ENCODE results near the gene CDH7. TPM values are rescaled to one million over a fixed set of nuclear protein-coding genes. Genes with fewer than 3 reads are reported as not detected.

CDH7 gene
- total RNA-seq, 2 experiments from 2014 or later = not detected

DNA sequence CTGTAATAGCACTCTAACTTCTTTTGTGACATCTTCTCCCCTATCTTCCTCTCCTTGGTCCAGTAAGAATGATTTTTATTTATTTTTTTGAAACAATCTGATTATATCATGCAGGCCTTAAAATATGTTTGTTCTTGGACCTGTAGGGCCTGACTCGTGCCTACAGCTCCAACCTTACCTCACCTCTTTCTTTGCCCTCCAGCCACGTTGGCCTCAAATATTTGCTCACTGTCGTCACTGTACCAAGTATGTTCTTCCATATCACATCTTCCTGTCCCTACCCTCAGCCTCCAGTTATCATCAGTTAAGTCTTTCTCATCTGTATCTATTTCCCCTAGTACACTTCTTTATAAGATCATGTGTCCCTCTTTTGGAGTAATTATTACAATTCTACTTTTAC, 125.5 kb downstream of the CDH7 start:
- no peak for DNase-seq
- H3K27me3 Mint-ChIP-seq = no peaks in the 10 kb centered on the region
- no peak overlapping the region for H3K4me3 Mint-ChIP-seq
- no peaks in the 10 kb centered on the region for H3K36me3 Mint-ChIP-seq (ENCODE audit: low read depth)
- ChIA-PET POLR2A (no interaction called here), CTCF (no interaction called here)
- no peak overlapping the region for H3K27ac Mint-ChIP-seq
- peaks cover 2% of the 10 kb centered on the region for H3K9me3 Mint-ChIP-seq
- no peaks in the 10 kb centered on the region for H3K4me1 Mint-ChIP-seq

DNA sequence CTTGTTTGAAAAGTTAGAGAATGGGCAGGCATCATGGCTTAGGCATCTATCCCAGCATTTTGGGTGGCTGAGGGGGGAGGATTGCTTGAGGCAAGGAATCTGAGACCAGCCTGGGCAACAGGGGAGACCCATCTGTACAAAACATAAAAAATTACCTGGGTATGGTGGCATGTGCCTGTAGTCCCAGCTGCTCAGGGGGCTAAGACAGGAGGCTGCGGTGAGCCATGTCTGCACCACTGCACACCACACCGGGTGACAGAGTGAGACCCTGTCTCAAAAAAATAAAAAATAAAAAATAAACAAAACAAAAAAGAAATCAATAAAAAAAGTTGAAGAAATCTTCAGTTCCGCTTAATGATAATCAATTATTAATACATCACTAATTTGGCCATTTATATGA, 146.5 kb downstream of the CDH7 start:
- ChIA-PET POLR2A (no interaction called here), CTCF (no interaction called here)
- H3K27ac Mint-ChIP-seq = no peak overlapping the region
- no peak overlapping the region for H3K4me3 Mint-ChIP-seq
- no peaks in the 10 kb centered on the region for H3K9me3 Mint-ChIP-seq
- no peaks in the 10 kb centered on the region for H3K4me1 Mint-ChIP-seq
- no peak for DNase-seq
- no peaks in the 10 kb centered on the region for H3K36me3 Mint-ChIP-seq (ENCODE audit: low read depth)
- no peaks in the 10 kb centered on the region for H3K27me3 Mint-ChIP-seq

DNA sequence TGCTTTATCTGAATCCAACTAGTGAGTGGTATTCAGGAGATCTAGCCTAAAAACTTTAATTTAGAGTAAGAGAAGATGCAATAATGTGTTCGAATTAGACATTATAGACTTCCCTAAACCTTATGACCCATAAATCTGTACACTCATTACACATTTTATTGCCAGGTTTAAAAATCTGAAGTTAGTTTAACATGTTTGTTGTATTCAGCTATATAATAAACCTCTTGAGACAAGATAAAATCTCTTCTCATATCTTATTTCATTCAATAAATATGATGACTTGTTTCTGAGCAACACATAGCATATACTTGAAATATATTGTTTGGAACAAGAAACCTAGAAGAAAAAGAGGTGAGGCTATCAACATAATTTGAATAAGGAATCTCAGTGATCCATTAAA, 150.7 kb downstream of the CDH7 start:
- Mint-ChIP-seq H3K9me3 (no peaks in the 10 kb centered on the region), H3K4me1 (no peaks in the 10 kb centered on the region), H3K27me3 (no peaks in the 10 kb centered on the region), H3K36me3 (ENCODE audit: low read depth) (no peaks in the 10 kb centered on the region), H3K4me3 (no peak overlapping the region), H3K27ac (no peak overlapping the region)
- DNase-seq = no peak
- CTCF ChIA-PET = no interaction called here
- POLR2A ChIA-PET = no interaction called here

DNA sequence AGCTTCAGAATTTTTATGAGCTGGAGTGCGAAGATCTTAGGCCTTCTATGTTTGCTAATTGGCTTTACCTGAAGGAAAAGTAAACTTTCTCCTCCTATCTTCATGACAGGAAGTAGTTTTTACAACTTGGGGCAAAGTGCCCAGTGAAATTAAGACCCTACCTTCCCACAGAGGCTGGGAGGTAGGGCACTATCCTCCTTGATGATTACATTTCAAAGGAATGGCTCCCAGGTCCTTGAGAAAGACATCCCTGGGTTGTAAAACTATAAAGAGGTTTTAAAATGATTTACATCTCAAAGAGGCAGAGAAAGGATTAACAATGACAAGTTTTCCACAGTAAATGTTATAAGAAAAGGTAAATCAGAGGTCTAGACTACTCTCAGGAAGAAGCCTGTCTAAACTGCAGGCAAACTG, 155.8 kb downstream of the CDH7 start:
- no peak for DNase-seq
- no peak overlapping the region for H3K27ac Mint-ChIP-seq
- H3K4me3 Mint-ChIP-seq = no peak overlapping the region
- H3K4me1 Mint-ChIP-seq = no peaks in the 10 kb centered on the region
- no peaks in the 10 kb centered on the region for H3K9me3 Mint-ChIP-seq
- ChIA-PET CTCF (no interaction called here), POLR2A (interaction anchor here (0.7 kb wide), 1 partner anchor 386 kb away, joined by 3 read pairs; no protein-coding TSS in a partner anchor)
- no peaks in the 10 kb centered on the region for H3K36me3 Mint-ChIP-seq (ENCODE audit: low read depth)
- H3K27me3 Mint-ChIP-seq = no peaks in the 10 kb centered on the region

DNA sequence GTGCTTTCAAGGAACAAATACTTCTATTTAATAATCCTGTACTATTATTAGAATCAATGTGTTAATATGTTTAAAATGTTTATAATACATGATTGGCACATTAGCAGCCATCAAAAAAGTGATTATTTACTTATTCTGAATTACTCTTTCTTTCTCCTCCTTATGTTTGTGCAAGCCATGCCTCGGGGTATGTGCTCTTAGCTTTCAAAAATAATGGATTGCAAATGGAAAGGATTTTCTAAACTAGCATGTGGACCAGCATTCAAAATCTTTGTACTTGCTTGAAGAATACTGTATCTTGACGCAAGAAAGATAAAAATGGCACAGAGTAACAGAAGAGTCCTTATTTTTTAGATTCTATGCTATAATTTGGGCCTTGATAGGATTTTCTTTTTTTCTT, 156.5 kb downstream of the CDH7 start:
- POLR2A ChIA-PET = interaction anchor here (0.7 kb wide), 1 partner anchor 387 kb away, joined by 3 read pairs; no protein-coding TSS in a partner anchor
- Mint-ChIP-seq H3K27me3 (no peaks in the 10 kb centered on the region), H3K27ac (no peak overlapping the region), H3K9me3 (no peaks in the 10 kb centered on the region), H3K36me3 (ENCODE audit: low read depth) (no peaks in the 10 kb centered on the region), H3K4me3 (no peak overlapping the region), H3K4me1 (no peaks in the 10 kb centered on the region)
- CTCF ChIA-PET = no interaction called here
- DNase-seq = no peak

DNA sequence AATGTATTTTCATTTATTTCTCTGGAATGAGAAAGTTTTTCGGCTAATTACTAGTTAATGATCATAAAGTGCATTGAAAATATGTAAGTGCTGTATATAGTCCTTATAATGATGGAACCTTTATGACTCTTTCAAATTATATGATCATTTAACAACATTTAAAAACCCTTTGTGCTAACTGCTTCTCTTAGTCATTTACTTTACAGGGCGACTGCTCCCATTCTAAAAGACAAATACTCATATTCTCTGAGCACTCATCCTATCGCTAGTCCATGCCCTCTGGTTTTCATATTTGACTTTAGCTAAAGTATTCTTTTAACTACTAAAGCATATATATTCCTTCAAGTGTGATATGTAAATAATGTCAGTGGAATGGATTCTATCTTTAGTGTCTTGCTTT, 168.2 kb downstream of the CDH7 start:
- no peaks in the 10 kb centered on the region for H3K27me3 Mint-ChIP-seq
- H3K9me3 Mint-ChIP-seq = no peaks in the 10 kb centered on the region
- no peak for DNase-seq
- POLR2A ChIA-PET = no interaction called here
- no peak overlapping the region for H3K27ac Mint-ChIP-seq
- CTCF ChIA-PET = no interaction called here
- no peak overlapping the region for H3K4me3 Mint-ChIP-seq
- no peaks in the 10 kb centered on the region for H3K36me3 Mint-ChIP-seq (ENCODE audit: low read depth)
- no peaks in the 10 kb centered on the region for H3K4me1 Mint-ChIP-seq

DNA sequence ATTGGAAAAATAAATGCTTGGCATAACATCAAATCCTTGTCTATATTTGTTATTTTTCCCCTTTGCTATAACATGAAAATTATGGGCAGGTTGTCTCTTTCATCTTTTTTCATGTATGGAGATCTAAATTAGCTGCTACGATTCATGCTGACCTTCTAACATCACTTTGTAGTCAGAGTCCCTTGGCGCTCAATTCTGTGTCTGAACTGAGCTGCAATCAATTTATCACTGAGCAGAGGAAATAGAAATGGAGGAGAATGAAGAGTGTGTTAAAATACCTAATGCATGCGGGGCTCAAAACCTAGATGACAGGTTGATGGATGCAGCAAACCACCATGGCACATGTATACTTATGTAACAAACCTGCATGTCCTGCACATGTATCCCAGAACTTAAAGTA, 168.9 kb downstream of the CDH7 start:
- Mint-ChIP-seq H3K36me3 (ENCODE audit: low read depth) (no peaks in the 10 kb centered on the region), H3K27me3 (no peaks in the 10 kb centered on the region), H3K9me3 (no peaks in the 10 kb centered on the region), H3K4me1 (no peaks in the 10 kb centered on the region), H3K27ac (no peak overlapping the region), H3K4me3 (no peak overlapping the region)
- DNase-seq = no peak
- CTCF ChIA-PET = no interaction called here
- POLR2A ChIA-PET = no interaction called here

DNA sequence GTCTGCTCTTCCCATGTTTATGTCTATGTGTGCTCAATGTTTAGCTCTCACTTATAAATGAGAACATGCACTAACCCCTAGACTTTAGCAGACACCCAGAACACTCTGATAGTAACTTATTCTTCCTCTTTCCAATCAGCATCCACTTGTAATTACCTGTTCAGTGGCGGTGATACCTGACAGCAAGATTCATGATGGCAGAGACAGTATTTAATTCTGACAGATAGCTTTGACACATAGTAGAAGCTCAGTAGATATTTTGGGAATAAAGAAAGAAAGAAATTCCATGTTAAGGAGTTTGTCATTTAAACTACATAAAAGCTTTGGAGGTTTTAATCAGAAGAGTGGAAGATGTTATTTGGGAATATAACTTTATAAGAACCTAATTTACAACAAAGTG, 171.3 kb downstream of the CDH7 start:
- CTCF ChIA-PET = no interaction called here
- Mint-ChIP-seq H3K4me1 (no peaks in the 10 kb centered on the region), H3K4me3 (no peak overlapping the region)

DNA sequence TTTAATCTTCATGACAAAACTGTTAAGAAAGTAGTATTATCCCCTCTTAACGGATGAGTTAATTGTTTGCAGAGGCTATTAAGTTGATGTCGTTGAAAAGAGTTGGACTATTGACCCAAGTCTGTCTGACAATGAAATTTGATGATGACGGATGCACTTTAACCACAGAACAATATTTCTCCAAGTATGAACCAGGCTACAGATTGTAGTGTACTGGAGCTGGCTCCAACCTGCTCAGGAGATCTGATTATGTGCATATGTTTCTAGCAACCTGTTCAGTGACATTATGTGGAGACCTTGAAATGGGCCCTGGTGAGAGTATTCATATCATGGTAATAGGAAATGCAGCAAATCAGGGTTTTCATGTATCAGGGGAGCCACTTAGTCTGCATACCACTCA, 174.1 kb downstream of the CDH7 start:
- ChIA-PET CTCF (no interaction called here), POLR2A (no interaction called here)
- H3K27me3 Mint-ChIP-seq = no peaks in the 10 kb centered on the region
- no peaks in the 10 kb centered on the region for H3K36me3 Mint-ChIP-seq (ENCODE audit: low read depth)
- H3K9me3 Mint-ChIP-seq = no peaks in the 10 kb centered on the region
- H3K27ac Mint-ChIP-seq = no peak overlapping the region
- no peaks in the 10 kb centered on the region for H3K4me1 Mint-ChIP-seq
- H3K4me3 Mint-ChIP-seq = no peak overlapping the region
- DNase-seq = no peak

More for the DNA sequence above, 171.3 kb downstream of the CDH7 start:
- no peak for DNase-seq
- Mint-ChIP-seq H3K27me3 (no peaks in the 10 kb centered on the region), H3K27ac (no peak overlapping the region), H3K9me3 (no peaks in the 10 kb centered on the region), H3K36me3 (ENCODE audit: low read depth) (no peaks in the 10 kb centered on the region)
- POLR2A ChIA-PET = no interaction called here

DNA sequence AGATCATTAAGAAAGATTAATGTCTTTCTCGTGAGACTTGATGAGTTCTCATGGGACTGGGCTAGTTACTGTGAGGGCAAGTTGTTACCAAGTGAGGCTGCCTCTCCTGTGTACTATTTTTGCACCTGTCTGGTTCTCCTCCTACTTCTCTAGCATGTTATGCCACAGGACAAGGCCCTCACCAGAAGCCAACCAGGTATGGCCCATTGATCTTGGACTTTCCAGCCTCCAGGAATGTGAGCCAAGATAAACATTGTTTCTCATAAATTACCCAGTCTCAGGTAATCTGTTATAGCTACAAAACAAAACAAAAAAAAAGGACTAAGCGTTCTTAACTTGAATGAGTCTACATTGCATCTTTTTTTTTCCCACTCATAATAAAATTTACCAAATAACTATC, 184.1 kb downstream of the CDH7 start:
- H3K9me3 Mint-ChIP-seq = peaks cover 7% of the 10 kb centered on the region
- no peak for DNase-seq
- no peak overlapping the region for H3K27ac Mint-ChIP-seq
- no peaks in the 10 kb centered on the region for H3K36me3 Mint-ChIP-seq (ENCODE audit: low read depth)
- H3K4me1 Mint-ChIP-seq = no peaks in the 10 kb centered on the region
- ChIA-PET POLR2A (no interaction called here), CTCF (no interaction called here)
- no peak overlapping the region for H3K4me3 Mint-ChIP-seq
- no peaks in the 10 kb centered on the region for H3K27me3 Mint-ChIP-seq

DNA sequence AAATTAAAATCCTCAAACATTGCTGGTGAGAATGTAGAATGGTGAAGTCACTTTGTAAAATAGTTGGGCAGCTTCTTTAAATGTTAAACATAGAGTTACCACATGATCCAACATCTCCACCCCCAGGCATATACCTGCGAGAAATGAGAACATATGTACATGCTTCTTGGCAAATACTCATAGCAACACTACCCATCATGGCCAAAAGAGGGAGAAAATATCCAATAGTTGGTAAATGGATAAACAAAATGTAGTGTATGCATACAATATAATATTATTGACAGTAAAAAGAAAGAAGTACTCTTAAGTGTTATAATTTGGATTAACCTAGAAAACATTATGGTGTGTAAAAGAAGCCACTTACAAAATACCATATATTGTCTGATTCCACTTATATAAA, 185.9 kb downstream of the CDH7 start:
- H3K9me3 Mint-ChIP-seq = peaks cover 4% of the 10 kb centered on the region
- H3K4me3 Mint-ChIP-seq = no peak overlapping the region
- H3K4me1 Mint-ChIP-seq = no peaks in the 10 kb centered on the region
- H3K36me3 Mint-ChIP-seq (ENCODE audit: low read depth) = no peaks in the 10 kb centered on the region
- no peak overlapping the region for H3K27ac Mint-ChIP-seq
- no peaks in the 10 kb centered on the region for H3K27me3 Mint-ChIP-seq
- POLR2A ChIA-PET = no interaction called here
- CTCF ChIA-PET = no interaction called here
- DNase-seq = no peak

DNA sequence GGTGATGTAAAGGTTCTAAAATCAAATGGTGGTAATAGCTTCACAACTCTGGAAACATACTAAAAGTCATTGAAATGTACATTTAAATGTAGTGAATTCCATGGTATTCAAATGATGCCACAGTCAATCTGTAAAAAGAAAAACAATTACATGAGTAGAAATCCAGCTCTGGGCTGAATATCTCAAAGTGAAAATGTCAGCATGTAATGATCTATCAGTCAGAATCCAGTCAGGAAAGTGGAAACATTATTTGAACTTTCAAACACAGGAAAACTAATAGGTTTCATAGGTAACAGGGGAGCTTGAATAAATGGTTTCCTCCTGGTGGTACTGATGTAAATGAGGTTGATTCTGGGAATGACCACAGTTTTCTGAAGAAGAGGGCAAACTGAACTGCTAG, 186.4 kb downstream of the CDH7 start:
- no peaks in the 10 kb centered on the region for H3K36me3 Mint-ChIP-seq (ENCODE audit: low read depth)
- peaks cover 3% of the 10 kb centered on the region for H3K9me3 Mint-ChIP-seq
- POLR2A ChIA-PET = no interaction called here
- H3K4me1 Mint-ChIP-seq = no peaks in the 10 kb centered on the region
- no peak overlapping the region for H3K4me3 Mint-ChIP-seq
- no peak for DNase-seq
- H3K27me3 Mint-ChIP-seq = no peaks in the 10 kb centered on the region
- no peak overlapping the region for H3K27ac Mint-ChIP-seq
- CTCF ChIA-PET = no interaction called here

DNA sequence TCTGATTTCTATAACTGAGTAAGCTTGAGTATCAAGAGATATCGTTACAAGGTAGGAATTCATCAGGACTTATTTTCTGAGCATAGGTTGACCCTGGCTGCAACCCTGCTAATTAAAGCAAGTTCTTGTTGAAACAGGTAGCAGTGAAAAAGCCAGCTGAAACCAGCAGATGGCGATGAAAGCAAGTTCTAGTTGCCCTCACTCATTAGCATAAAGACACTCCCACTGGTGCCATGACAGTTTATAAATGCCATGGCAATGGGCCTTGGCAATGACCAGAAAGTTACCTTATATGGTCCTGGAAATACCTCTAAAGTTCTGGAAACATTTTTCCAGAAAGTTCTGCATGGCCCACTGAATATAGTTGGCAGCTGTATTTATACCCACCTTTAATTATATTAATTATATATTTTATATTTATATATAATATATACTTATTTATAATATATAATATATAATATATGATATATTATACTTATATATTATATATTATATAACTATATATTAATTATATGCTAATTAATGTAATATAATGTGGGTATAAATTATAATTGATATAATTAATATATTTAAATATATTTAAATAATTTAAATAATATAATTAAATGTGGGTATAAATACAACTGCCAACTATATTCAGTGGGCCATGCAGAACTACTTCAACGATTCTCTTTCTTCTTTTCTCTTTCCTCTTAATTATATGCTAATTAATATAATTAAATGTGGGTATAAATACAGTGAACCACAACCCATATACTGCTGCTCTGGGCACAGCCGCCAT, 188.0 kb downstream of the CDH7 start:
- H3K4me3 Mint-ChIP-seq = no peak overlapping the region
- no peaks in the 10 kb centered on the region for H3K36me3 Mint-ChIP-seq (ENCODE audit: low read depth)
- no peaks in the 10 kb centered on the region for H3K9me3 Mint-ChIP-seq
- H3K27me3 Mint-ChIP-seq = no peaks in the 10 kb centered on the region
- ChIA-PET POLR2A (no interaction called here), CTCF (no interaction called here)
- H3K4me1 Mint-ChIP-seq = no peaks in the 10 kb centered on the region
- no peak overlapping the region for H3K27ac Mint-ChIP-seq
- no peak for DNase-seq

Data from activated CD4-positive, alpha-beta T cell treated with anti-CD3 and anti-CD28 coated beads, Interleukin-2, amount 10 ng/mL, durations not matched to agents 7 days and 5 days (primary cell).